Psoas muscle (tissue), 8 donors: ENCODE results near the gene HOXA5. TPM values are rescaled to one million over a fixed set of nuclear protein-coding genes. Genes with fewer than 3 reads are reported as not detected.
A peak's percentile ranks its signal among the peaks of the same experiment; 100 is the strongest.

Source experiments
- ATAC-seq, 4 donors: fragments of 200-7000 bp; cut with Tn5 transposase; one replicate each; pipeline ENCODE4 v1.9.1; 2020; ENCODE audit warnings: moderate library complexity in 3 of 4, mild to moderate bottlenecking in 2 of 4
- DNase-seq, 2 donors: peaks; one replicate each; pipeline ENCODE4 v3.0.0-alpha.2; 2020
- H3K27ac ChIP-seq: fragments of 200-600 bp; one replicate; pipeline ENCODE4 v1.8.0; 2022
- H3K27me3 ChIP-seq, 3 donors: fragments of 200-600 bp in 1 of 3; one replicate each; pipeline versions ENCODE4 v1.6.1 to v1.8.0; 2013 to 2022; ENCODE audit warnings: low read length in 2 of 3, mild to moderate bottlenecking in 2 of 3, moderate library complexity in 1 of 3; ENCODE audit not compliant: insufficient read depth in 3 of 3
- H3K36me3 ChIP-seq, 2 donors: fragments of 200-600 bp in 1 of 2; one replicate each; pipeline versions ENCODE4 v1.6.1 to v1.8.0; 2013 to 2022; ENCODE audit warnings: low read depth in 1 of 2, mild to moderate bottlenecking in 1 of 2, moderate library complexity in 1 of 2; ENCODE audit not compliant: insufficient read depth in 1 of 2
- H3K4me1 ChIP-seq: fragments of 200-600 bp; one replicate; pipeline ENCODE4 v1.8.0; 2022
- H3K4me3 ChIP-seq: fragments of 200-600 bp; one replicate; pipeline ENCODE4 v1.8.0; 2022; ENCODE audit warnings: mild to moderate bottlenecking
- H3K9me3 ChIP-seq: fragments of 200-600 bp; one replicate; pipeline ENCODE4 v1.8.0; 2022
- WGBS, 3 donors: extraction: QIAGEN DNeasy Blood & Tissue Kit; methylation state at CpG; one replicate each; pipeline versions ENCODE4 v1.1.6 to v1.1.7; 2013; 5-methylcytosine and 5-hydroxymethylcytosine counted together
- intact Hi-C, 2 donors: fragments of 100-400 bp; cut with DNase I; formaldehyde crosslinking; loops; one replicate each; pipeline versions ENCODE4 v1.11.0 to v1.14.2; 2022
- polyA plus RNA-seq, 3 donors: library from polyadenylated mRNA; stranded (reverse); fragments of 200-250 nt; gene quantifications; one replicate each; pipeline ENCODE4 v1.2.3, GENCODE V29; 2013
- total RNA-seq, 4 donors: library from RNA; stranded (reverse); fragmentation: NEBNext Ultra II Directional in 2 of 4; extraction: Animal tissue kit (Norgen Biotek cat#: 25700) in 2 of 4; gene quantifications; one replicate each; pipeline versions ENCODE4 v1.2.1 to v1.2.4, GENCODE V29; 2021 to 2023
- TF ChIP-seq, protein P1 (sequence below): fragments of 200-600 bp; IDR thresholded peaks from one replicate; pipeline ENCODE4 v1.8.0; 2022; ENCODE audit warnings: antibody characterized with exemption
- donor health status: healthy with polysubstance abuse.
- donor health status: DM: no; HTN: no; CAD: no; lungs with moderate emphysema.
- donor health status: Bipolar disorder and iron deficiency.
- donor health status: healthy.
- donor health status: DM: yes; HTN: yes; CAD: no.
- donor health status: DM: no; HTN: no; CAD: no.
- donor health status: DM: no; HTN: no; CAD: no.
- donor health status: DM: yes; HTN: yes; CAD: no.

The HOXA5 gene
- total and polyA plus RNA-seq, 7 donors = 2.6 to 18.8 (median 6.6) TPM

DNA sequence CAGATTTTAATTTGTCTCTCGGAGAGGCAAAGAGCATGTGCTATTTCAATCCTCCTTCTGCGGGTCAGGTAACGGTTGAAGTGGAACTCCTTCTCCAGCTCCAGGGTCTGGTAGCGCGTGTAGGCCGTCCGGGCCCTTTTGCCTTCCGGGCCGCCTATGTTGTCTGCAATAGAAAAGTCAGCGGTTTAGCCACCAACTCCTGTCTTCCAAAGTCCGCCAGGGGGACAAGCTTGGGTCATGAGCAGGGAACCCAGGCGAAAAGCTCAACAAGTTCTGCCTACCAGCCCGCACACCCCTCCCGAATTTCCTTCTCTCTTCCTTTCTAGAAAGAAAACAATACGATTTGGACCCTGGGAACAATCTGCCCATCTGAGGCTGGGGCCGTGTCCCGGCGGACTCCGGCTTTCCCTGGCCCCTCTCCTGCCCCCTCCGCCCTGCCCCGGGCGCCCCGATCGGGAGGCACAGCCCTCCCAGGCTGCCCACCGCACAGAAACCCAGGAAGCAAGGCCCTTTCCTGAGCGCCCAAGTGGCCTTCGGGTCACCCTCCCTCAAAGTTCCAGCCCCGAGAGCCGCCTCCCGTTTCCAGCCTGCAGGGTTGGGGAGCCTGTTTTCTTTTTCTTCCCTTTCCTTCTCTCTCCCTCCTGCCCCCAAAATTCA lies 1.4 kb downstream of the HOXA5 start:
- Histone ChIP-seq H3K27me3 (no peaks in the 10 kb centered on the region), H3K9me3 (no peaks in the 10 kb centered on the region), H3K4me3 (peak overlapping the region; percentile 74), H3K36me3 (peaks cover 0 to 37% of the 10 kb centered on the region in 2 donors), H3K27ac (peak overlapping the region; percentile 83), H3K4me1 (peaks cover 19% of the 10 kb centered on the region)
- WGBS, 3 donors = 70 to 77% (median 72%) methylated on average over 30 of the region's 30 CpGs
- intact Hi-C loops = loop anchor here in 1 of 2 donors (5.0 to 10.0 kb wide), 2 partner anchors 285 to 747 kb away; no protein-coding TSS in a partner anchor
- DNase-seq (peak in 1 of 2 donors; percentile 53), ATAC-seq (no peak)
- TF ChIP-seq, protein P1, sequence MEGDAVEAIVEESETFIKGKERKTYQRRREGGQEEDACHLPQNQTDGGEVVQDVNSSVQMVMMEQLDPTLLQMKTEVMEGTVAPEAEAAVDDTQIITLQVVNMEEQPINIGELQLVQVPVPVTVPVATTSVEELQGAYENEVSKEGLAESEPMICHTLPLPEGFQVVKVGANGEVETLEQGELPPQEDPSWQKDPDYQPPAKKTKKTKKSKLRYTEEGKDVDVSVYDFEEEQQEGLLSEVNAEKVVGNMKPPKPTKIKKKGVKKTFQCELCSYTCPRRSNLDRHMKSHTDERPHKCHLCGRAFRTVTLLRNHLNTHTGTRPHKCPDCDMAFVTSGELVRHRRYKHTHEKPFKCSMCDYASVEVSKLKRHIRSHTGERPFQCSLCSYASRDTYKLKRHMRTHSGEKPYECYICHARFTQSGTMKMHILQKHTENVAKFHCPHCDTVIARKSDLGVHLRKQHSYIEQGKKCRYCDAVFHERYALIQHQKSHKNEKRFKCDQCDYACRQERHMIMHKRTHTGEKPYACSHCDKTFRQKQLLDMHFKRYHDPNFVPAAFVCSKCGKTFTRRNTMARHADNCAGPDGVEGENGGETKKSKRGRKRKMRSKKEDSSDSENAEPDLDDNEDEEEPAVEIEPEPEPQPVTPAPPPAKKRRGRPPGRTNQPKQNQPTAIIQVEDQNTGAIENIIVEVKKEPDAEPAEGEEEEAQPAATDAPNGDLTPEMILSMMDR = no peak

DNA sequence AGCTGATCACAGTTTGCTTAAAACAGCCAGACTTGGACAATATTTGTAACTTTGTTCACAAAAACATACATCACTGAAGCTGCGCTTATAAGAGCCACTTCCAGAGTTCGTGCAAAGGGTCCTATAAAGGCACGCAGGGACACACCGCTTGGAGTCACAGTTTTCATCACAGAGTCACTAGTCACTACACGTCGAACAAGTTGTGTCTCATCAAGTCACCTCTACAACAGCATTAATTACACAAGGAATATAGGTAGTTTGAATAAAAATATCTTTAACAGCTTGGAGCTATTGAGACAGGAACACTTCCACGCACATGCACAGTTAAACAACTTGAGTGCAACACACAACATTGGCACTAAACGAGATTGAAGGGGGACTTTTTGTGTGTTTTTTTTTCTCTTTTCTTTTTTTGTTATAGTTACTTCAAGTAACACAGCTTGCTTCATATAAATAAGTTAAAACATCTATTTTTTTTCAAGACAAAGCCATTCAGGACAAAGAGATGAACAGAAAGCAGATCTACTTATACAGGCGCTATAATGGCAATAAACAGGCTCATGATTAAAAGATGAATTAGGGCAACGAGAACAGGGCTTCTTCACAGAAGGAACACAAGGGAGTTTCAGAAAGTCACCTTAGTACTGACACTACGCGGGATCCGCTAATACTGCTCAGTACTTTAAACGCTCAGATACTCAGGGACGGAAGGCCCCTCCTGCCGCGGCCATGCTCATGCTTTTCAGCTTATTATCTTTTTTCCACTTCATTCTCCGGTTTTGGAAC lies 2.2 kb downstream of the HOXA5 start:
- WGBS, 3 donors = 78 to 84% (median 84%) methylated on average over 18 of the region's 18 CpGs
- H3K36me3 ChIP-seq = peaks cover 0 to 37% of the 10 kb centered on the region in 2 donors
- H3K4me1 ChIP-seq = peaks cover 14% of the 10 kb centered on the region
- intact Hi-C loops = loop anchor here in 1 of 2 donors (5.0 to 10.0 kb wide), 2 partner anchors 284 to 747 kb away; no protein-coding TSS in a partner anchor
- H3K27ac ChIP-seq = peak overlapping the region; percentile 83
- no peaks in the 10 kb centered on the region for H3K9me3 ChIP-seq
- no peaks in the 10 kb centered on the region for H3K27me3 ChIP-seq
- no peak for ATAC-seq
- TF ChIP-seq, protein P1 = no peak
- peak overlapping the region; percentile 74 for H3K4me3 ChIP-seq
- DNase-seq = no peak

DNA sequence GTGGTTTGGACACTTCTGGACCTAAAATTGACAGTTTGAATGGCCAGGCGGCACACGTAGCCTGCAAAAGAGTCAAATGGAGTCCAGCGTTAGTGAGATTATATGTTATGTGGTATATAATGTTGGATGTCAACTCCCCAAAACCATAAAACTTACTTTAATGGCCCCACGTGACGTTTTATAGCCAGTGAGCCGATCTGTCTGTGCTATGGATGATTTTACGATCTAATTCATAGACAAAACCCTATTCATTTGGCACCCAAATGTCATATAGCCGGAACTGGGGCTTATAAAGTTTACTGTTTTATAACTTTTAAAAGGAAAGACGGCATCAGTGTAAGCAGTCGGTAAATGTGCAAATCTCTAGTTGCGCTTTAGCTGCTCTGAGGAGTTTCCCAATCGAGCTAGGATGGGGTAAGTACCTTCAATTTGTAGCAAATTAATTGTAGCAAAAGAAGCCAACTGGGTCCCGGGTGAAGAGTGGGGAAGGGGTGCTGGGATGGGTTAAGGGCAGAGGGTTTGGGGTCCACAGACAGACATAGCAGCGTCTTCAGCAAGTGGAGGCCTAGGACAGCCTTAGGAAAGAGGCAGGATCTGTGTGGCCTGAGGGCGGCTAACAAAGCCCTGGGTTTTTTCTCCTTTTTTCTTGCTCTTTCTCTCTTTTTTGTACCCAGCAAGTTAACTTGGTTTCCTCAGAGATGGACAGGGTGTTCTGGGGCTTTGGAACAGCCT lies 3.2 kb downstream of the HOXA5 start:
- Histone ChIP-seq H3K4me3 (no peak overlapping the region), H3K27me3 (no peaks in the 10 kb centered on the region), H3K36me3 (peaks cover 0 to 30% of the 10 kb centered on the region in 2 donors), H3K9me3 (no peaks in the 10 kb centered on the region), H3K27ac (peak overlapping the region; percentile 19), H3K4me1 (peaks cover 18% of the 10 kb centered on the region)
- WGBS, 3 donors = 86 to 88% (median 87%) methylated on average over 15 of the region's 15 CpGs
- no peak for ATAC-seq
- DNase-seq = no peak
- intact Hi-C loops = loop anchor here in 1 of 2 donors (5.0 to 10.0 kb wide), 2 partner anchors 283 to 745 kb away; no protein-coding TSS in a partner anchor
- TF ChIP-seq, protein P1 = no peak

DNA sequence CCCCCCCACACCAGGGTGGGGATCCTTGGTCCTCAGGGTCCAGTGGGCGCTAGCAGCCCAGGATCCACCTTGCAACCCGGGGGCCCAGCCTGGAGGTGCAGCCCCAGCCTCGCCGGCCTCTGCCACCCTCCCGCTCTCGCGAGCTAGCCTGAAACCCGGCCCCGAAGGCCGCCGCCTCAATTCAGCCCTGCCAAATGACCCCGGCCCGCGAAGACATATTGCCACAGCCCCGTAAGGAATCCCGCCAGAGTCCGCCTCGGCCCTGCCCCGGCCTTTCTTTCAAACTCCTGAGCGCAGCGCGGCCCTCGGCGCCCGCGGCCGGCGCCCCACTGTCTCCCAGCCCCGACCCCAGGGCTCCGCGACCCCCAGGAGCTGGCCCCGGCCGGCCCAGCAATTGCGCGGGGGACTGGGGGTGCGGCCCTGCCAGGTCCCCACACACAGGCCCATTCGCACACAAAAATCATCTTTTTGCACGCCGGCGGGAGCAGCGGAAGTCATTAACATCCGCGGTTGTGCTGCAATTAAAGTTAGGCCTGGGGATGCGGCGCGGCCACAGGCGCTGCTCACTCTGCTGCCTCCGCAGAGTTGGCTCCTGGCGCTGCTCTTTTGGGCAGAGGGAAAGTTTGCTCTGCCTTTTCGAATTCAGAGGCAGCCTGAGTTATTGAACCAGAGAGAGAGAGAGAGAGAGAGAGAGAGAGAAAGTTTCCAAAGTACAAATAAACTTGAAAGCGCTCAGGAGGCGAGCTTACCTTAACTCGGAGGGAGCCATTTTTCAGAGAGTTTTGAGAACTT lies 4.0 kb downstream of the HOXA5 start:
- Histone ChIP-seq H3K27ac (peak overlapping the region; percentile 64), H3K27me3 (no peaks in the 10 kb centered on the region), H3K9me3 (no peaks in the 10 kb centered on the region), H3K36me3 (peaks cover 0 to 23% of the 10 kb centered on the region in 2 donors), H3K4me3 (peak overlapping the region; percentile 13), H3K4me1 (peaks cover 24% of the 10 kb centered on the region)
- peak in 1 of 2 donors; percentile 53 for DNase-seq
- intact Hi-C loops = loop anchor here in 1 of 2 donors (5.0 to 10.0 kb wide), 2 partner anchors 282 to 745 kb away; no protein-coding TSS in a partner anchor
- TF ChIP-seq, protein P1 = no peak
- ATAC-seq = no peak
- 79 to 80% (median 80%) methylated on average over 45 to 53 of the region's 53 CpGs for WGBS, 3 donors
